MCF 10A (cell line): ENCODE data around the gene USP40. TPM values are rescaled to one million over a fixed set of nuclear protein-coding genes. Genes with fewer than 3 reads are reported as not detected.

ENCODE experiments used
- BruUV-seq: library from RNA; stranded (reverse); fragments of 400-500 nt; replicated peaks from 2 replicates; lab custom pipeline; 2021; lab: Mats Ljungman, UMichigan
- CTCF ChIA-PET: fragments of 300-600 bp; sonication (Branson Sonifier 250); formaldehyde crosslinking; extraction: SDS; loops from one replicate; lab custom pipeline; 2021; ENCODE audit warnings: antibody characterized with exemption, inconsistent platforms; lab: Yijun Ruan, JAX
- POLR2A ChIA-PET: fragments of 300-600, 350-650 bp; sonication (Branson Sonifier 250); formaldehyde crosslinking; extraction: SDS; loops from one replicate; lab custom pipeline; 2020; ENCODE audit warnings: antibody characterized with exemption, inconsistent platforms; lab: Yijun Ruan, JAX
- DNase-seq: peaks from one replicate; pipeline ENCODE4 v3.0.0-alpha.2; 2018; ENCODE audit not compliant: unreplicated experiment
- H3K27ac Mint-ChIP-seq: one replicate; pipeline ENCODE4 v1.8.0; 2022; ENCODE audit warnings: mild to moderate bottlenecking, low read depth, mixed read lengths; ENCODE audit not compliant: unreplicated experiment
- H3K27me3 Mint-ChIP-seq: one replicate; pipeline ENCODE4 v1.8.0; 2022; ENCODE audit warnings: mixed read lengths; ENCODE audit not compliant: insufficient read depth, unreplicated experiment
- H3K36me3 Mint-ChIP-seq: one replicate; pipeline ENCODE4 v1.8.0; 2022; ENCODE audit warnings: mild to moderate bottlenecking, moderate library complexity, mixed read lengths; ENCODE audit not compliant: insufficient read depth, unreplicated experiment
- H3K4me1 Mint-ChIP-seq: one replicate; pipeline ENCODE4 v1.8.0; 2022; ENCODE audit warnings: mixed read lengths; ENCODE audit not compliant: insufficient read depth, unreplicated experiment
- H3K4me3 Mint-ChIP-seq: one replicate; pipeline ENCODE4 v1.8.0; 2022; ENCODE audit warnings: mild to moderate bottlenecking, moderate library complexity, mixed read lengths; ENCODE audit not compliant: unreplicated experiment
- H3K9me3 Mint-ChIP-seq: one replicate; pipeline ENCODE4 v1.8.0; 2022; ENCODE audit warnings: mixed read lengths; ENCODE audit not compliant: unreplicated experiment
- CTCF ChIP-seq: fragments of 200-600 bp; IDR thresholded peaks from one replicate; pipeline ENCODE4 v1.8.0; 2022; ENCODE audit warnings: antibody characterized with exemption, mild to moderate bottlenecking; ENCODE audit not compliant: unreplicated experiment
- intact Hi-C: fragments of 100-400 bp; cut with micrococcal nuclease; formaldehyde crosslinking; loops from 2 replicates; pipeline ENCODE4 v1.14.1; 2022
- total RNA-seq: library from RNA; stranded (reverse); gene quantifications from 2 replicates; pipeline ENCODE4 v1.2.3, GENCODE V29; 2022

Gene USP40
- total RNA-seq, 1 experiment from 2014 or later = 56.3 TPM

- TF ChIP-seq CTCF = no peak
- Mint-ChIP-seq H3K36me3 (peaks cover 69% of the 10 kb centered on the region), H3K27ac (no peak overlapping the region), H3K4me1 (no peaks in the 10 kb centered on the region), H3K4me3 (no peak overlapping the region), H3K27me3 (no peaks in the 10 kb centered on the region), H3K9me3 (no peaks in the 10 kb centered on the region)
- ChIA-PET POLR2A (no interaction called here), CTCF (no interaction called here)
- no peak for DNase-seq
- intact Hi-C loops = no loop called here
- BruUV-seq = no TSS peak
Observed at GRCh38 chr2:233525791-233526190, 40.8 kb downstream of the USP40 start.

GRCh38 chr2:233519787-233520611 is 46.6 kb downstream of the USP40 start:
- POLR2A ChIA-PET = interaction anchor here (0.6 to 0.7 kb wide), 2 partner anchors 39 to 171 kb away, joined by 3 read pairs; no protein-coding TSS in a partner anchor
- no peak for DNase-seq

DNA sequence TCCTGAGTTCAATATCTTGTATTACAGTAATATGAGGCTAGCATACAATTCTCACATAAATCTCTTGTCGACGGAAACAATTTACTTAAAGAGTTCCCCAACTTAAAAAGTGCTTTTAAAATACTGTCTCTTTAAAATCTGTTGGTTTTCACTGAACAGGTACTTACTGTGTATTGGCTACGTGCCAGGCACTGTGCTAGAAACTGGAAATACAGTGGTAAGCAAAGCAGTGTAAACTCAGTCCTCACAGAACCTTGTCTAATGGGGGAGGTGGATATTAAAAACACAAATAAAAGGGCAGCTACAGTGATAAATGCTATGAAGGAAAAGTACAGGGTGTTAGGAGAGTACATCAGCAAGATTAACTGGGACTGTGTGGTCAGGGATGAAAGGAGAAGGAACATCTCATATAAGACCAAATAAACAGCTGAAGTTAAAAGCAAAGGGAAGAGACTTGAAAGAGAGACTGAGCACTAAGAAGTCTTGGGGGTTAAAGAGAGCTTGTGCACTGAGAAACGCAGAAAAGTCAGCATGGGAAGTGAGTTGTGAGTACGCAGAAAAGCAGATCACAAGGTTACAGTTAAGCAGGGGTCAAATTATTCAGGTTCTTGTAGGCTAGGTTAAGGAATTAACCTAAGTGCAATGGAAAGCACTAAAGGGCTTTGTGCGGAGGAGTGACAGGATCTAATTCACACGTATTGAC is 52.5 kb downstream of the USP40 start:
- Mint-ChIP-seq H3K9me3 (no peaks in the 10 kb centered on the region), H3K36me3 (peaks cover 74% of the 10 kb centered on the region), H3K4me1 (peaks cover 6% of the 10 kb centered on the region), H3K27me3 (no peaks in the 10 kb centered on the region), H3K4me3 (no peak overlapping the region), H3K27ac (no peak overlapping the region)
- intact Hi-C loops = no loop called here
- no TSS peak for BruUV-seq
- DNase-seq = no peak
- no peak for TF ChIP-seq CTCF
- ChIA-PET POLR2A (no interaction called here), CTCF (no interaction called here)

More at GRCh38 chr2:233519787-233520611, 46.6 kb downstream of the USP40 start:
- CTCF ChIA-PET = interaction anchor here (0.6 kb wide), 1 partner anchor 55 kb away, joined by 3 read pairs; no protein-coding TSS in a partner anchor
- TF ChIP-seq CTCF = no peak
- intact Hi-C loops = no loop called here
- no peak overlapping the region for H3K4me3 Mint-ChIP-seq
- H3K4me1 Mint-ChIP-seq = no peaks in the 10 kb centered on the region
- no peaks in the 10 kb centered on the region for H3K9me3 Mint-ChIP-seq
- H3K27ac Mint-ChIP-seq = no peak overlapping the region
- peaks cover 69% of the 10 kb centered on the region for H3K36me3 Mint-ChIP-seq
- no TSS peak for BruUV-seq
- no peaks in the 10 kb centered on the region for H3K27me3 Mint-ChIP-seq

DNA sequence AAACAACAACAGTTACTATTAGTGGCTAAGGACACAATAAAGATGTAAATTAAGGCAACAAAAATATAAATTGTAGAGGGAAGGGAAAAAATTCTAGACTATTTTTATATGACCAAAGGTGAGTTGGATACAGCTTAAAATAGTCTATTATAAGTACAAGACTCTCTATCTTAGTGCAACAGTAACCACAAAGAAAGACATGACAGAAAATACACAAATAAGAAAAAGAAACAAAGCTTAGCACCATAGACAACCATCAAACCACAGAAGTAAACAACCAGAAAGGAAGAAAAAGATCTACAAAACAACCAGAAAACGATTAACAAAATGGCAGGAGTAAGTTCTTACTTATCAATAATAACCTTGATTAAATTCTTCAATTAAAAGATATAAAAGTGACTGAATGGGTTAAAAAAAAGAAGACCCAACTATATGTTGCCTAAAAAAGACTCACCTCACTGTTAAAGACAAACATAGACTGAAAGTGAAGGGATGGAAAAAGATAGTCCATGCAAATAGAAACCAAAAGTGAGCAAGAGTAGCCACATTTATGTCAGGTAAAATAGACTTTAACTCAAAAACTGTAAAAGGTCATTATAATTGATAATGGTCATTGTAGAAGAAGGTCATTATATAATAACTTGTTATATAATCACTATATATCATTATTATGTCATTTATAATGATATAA is 62.5 kb downstream of the USP40 start:
- DNase-seq = no peak
- H3K4me1 Mint-ChIP-seq = peaks cover 14% of the 10 kb centered on the region
- H3K4me3 Mint-ChIP-seq = no peak overlapping the region
- ChIA-PET POLR2A (interaction anchor here (1.4 to 1.8 kb wide), 2 partner anchors 9 to 12 kb away, joined by 4 read pairs; no protein-coding TSS in a partner anchor), CTCF (no interaction called here)
- H3K9me3 Mint-ChIP-seq = peaks cover 31% of the 10 kb centered on the region
- no peak overlapping the region for H3K27ac Mint-ChIP-seq
- intact Hi-C loops = no loop called here
- no peaks in the 10 kb centered on the region for H3K27me3 Mint-ChIP-seq
- BruUV-seq = no TSS peak
- peaks cover 72% of the 10 kb centered on the region for H3K36me3 Mint-ChIP-seq
- no peak for TF ChIP-seq CTCF
